GM18502 (cell line): ENCODE data around the gene SPOUT1.
A peak's percentile ranks its signal among the peaks of the same experiment; 100 is the strongest.
"Not testable (repeated sequence)": the region's sequence is repeated elsewhere in the genome, so short reads cannot be mapped to it uniquely, and the experiment has no call there.

Experiments used
- ATAC-seq: cut with Tn5 transposase; IDR thresholded peaks from one replicate; pipeline ENCODE4 v1.9.1; 2021; ENCODE audit warnings: mild to moderate bottlenecking; ENCODE audit not compliant: unreplicated experiment, poor library complexity

Gene SPOUT1

GRCh38 chr9:128781187-128782070, 48.2 kb downstream of the SPOUT1 start:
- no peak for ATAC-seq

DNA sequence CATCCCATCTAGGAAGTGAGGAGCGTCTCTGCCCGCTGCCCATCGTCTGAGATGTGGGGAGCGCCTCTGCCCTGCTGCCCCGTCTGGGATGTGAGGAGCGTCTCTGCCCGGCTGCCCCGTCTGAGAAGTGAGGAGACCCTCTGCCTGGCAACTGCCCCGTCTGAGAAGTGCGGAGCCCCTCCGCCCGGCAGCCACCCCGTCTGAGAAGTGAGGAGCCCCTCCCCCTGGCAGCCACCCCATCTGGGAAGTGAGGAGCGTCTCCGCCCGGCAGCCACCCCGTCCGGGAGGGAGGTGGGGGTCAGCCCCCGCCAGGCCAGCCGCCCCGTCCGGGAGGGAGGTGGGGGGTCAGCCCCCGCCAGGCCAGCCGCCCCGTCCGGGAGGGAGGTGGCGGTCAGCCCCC, 49.5 kb downstream of the SPOUT1 start:
- not testable (repeated sequence) for ATAC-seq

DNA sequence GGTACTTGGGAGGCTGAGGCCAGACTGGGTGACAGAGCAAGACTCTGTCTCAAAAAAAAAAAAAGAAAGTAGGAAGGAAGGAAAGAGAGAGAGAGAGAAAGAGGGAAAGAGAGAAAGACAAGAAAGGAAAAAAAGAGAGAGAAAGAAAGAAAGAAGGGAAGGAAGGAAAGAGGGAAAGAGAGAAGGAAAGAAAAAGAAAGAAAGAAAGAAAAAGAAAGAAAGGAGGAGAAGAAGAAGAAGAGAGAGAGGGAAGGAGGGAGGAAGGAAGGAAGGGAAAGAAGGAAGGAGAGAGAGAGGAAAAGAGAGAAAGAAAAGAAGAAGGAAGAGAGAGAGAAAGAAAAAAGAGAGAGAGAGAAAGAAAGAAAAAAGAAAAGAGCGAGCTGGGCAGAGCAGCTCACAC, 54.8 kb downstream of the SPOUT1 start:
- ATAC-seq: no peak

- no peak for ATAC-seq
Observed at GRCh38 chr9:128773049-128773448, 56.5 kb downstream of the SPOUT1 start.

- peak; percentile 89 for ATAC-seq
Observed at GRCh38 chr9:128771745-128772519, 57.7 kb downstream of the SPOUT1 start, which contains the start of gene ZER1. Gene ZER1, minus strand, starts transcription at chr9:128771927. Its CDS starts 16,362 bp downstream, at chr9:128755565.

GRCh38 chr9:128771094-128771721, 58.4 kb downstream of the SPOUT1 start:
- peak; percentile 35 for ATAC-seq

DNA sequence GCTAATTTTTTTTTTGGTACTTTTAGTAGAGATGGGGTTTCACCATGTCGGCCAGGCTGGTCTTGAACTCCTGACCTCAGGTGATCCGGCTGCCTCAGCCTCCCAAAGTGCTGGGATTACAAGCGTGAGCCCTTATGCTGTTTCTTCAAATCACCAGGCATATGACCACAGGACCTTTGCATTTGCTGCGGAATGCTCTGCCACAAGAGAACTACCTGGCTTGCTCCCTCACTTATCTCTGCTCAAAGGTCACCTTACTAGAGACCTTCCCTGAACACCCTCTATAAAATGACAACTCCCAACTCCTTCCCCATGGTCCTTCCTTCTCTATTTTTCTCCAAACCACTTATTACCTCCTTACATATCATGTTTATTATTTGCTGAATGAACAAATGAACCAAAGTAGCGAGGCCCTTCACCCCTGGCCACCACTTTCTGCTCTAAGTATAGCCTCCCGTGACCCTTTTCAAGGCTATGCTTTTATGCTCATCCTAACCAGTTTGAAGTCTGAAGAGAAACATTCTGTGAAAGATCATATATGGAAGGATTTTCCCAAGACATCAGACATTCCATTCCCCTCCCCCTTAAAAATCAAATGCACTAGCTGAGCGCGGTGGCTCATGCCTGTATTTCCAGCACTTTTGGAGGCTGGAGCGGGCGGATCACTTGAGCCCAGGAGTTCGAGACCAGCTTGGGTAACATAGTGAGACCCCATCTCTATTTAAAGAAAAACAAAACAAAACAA, 59.1 kb downstream of the SPOUT1 start:
- ATAC-seq: no peak
